ENCODE measurements around the gene RAB8A.
"Not testable (repeated sequence)": the region's sequence is repeated elsewhere in the genome, so short reads cannot be mapped to it uniquely, and the experiment has no call there.

The RAB8A gene

DNA sequence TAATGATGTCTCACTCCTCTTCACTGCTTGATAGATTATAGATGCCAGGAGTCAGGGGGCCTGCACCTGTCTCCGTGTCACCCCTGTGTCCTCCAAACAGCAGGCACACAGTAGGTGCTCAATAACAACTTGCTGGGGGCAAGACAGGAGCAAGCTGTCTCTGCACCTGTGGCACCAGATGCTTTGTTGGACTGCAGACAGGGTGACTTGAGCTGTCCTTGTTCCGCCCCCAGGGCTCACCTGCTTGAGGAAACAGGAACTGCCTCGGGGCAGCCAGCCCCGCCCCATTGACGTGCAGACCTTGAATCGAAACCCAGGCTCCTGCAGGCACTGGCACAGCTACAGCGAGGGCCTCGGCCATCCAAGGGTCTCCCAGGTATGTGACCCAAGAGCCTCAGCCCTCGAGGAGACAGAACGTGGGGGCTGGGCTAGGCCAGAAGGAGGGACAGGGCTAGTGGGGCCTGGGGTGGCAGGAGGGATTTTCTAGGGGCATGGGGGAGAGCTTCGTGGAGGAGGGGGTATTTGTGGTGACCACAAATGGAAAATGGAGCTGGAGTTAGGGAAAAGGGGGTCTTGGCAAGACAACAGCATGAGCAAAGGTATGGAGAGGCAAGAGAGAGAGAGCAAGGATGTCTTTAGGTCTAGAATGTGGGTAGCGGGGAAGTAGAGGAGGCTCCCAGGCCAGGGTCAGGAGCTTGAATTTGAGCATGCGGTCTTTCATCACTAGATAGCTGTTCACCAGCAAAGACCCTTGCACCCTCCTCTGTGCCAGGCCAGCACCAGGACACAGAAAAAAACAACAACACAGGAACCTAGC, 31.9 kb downstream of the RAB8A start, which contains the start of gene HSH2D:
HSH2D (plus strand) TSS at position 287 of the 817 bp plus-strand sequence. CDS start 5,066 bp downstream, outside the sequence.
- peak; percentile 86 for DNase-seq

DNA sequence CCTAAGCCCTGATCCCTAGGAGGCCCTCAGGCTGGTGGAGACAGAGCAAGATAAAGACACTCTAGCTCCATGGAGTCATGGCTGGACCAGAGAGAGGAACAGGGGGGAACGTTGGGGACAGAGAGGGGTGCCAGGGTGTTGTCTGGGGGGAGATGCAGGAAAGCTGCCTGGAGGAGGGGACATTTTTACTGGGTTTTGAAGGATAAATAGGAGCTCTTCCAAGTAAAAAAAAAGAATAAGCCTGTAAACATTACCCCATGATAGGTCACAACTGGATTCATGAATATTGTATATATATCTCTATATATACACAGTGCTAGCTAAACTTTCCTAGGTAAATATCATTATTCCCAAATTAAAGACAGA, 32.5 kb downstream of the RAB8A start:
- no peak for DNase-seq

DNA sequence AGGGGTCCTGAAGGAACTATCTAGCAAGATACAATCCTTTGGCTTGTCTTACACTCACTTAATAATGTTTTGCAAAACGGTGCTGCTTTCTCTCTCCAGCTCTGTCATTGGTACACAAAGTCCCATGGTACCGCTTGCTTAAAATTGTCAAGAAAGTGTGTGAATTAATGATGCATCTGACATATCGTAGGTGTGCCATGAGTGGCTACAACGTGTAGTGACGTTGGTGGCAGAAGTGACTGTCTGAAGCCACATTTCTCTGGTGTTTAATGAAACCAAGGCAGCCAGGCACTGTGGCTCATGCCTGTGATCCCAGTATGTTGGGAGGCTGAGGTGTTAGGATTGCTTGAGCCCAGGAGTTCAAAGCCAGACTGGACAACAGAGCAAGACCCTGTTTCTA, 34.4 kb downstream of the RAB8A start:
- no peak for DNase-seq

DNA sequence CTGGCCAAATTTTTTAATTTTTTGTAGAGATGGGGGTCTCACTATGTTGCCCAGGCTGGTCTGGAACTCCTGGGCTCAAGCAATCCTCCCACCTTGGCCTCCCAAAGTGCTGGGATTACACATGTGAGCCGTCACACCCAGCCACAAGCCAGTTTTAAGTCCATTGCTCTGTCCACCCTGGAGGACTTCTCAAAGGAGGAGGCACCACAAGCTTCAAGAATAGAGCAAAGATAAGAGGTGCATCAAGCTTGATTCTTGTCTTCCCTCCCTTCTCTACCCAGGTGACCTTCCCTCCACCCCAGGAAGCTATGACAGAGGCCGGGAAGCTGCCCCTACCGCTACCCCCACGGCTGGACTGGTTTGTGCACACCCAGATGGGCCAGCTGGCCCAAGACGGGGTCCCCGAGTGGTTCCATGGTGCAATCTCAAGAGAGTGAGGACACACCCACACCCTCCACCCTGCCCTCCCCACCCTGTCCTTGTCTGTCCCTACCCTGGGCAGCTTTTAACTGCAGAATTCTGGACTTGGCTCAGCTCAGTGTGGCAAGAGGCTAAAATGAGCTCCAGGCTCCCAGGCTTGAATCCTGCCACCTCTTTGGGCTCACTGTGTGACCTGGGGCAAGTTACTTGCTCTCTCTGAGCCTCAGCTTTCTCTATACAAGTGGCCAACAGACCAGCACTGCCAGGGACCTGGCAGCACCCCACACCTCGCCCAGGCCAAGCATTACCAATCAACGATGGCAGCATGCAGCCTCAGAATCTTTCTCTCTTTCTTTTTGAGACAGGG, 36.9 kb downstream of the RAB8A start:
- no peak for DNase-seq

DNA sequence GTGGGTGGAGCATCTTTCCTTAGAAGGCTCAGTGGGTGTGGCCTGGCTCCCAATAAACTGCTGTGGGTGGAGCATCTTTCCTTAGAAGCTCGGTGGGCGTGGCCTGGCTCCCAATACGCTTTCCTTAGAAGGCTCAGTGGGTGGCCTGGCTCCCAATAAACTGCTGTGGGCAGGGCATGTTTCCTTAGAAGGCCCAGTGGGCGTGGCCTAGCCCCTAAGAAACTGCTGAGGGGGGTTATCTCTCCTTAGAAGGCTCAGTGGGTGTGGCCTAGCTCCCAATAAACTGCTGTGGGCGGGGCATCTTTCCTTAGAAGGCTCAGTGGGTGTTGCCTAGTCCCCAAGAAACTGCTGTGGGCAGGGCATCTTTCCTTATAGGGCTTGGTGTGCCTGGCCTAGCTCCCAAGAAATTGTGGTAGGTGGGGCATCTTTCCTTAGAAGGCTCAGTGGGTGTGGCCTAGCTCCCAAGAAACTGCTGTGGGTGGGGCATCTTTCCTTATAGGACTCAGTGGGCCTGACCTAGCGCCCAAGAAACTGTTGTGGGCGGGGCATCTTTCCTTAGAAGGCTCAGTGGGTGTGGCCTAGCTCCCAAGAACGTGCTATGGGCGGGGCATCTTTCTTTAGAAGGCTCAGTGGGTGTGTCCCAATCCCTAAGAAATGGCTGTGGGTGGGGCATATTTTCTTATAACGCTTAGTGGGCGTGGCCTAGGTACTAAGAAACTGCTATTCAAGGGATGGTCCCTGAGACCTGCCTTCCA, 42.1 kb downstream of the RAB8A start:
- DNase-seq, result no peak

DNA sequence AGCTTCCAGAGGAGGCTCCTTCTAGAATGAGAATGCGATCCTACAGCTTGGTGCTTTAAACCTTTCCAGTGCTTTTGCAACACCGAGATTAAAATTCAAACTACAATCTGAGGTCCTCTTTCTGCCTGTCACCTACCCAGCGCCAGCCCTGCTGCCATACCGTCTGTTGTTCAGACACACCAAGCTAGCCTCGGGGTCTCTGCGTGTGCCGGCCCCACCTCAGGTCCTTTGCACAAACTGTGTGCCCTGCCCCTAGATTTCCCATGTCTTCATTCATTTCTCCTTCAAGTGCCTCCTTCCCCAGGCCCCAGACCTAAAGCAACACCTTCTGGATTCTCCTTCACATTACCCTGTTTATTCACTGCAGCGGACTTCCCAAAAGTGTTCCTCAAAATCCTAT, 42.9 kb downstream of the RAB8A start:
- DNase-seq, result no peak

DNA sequence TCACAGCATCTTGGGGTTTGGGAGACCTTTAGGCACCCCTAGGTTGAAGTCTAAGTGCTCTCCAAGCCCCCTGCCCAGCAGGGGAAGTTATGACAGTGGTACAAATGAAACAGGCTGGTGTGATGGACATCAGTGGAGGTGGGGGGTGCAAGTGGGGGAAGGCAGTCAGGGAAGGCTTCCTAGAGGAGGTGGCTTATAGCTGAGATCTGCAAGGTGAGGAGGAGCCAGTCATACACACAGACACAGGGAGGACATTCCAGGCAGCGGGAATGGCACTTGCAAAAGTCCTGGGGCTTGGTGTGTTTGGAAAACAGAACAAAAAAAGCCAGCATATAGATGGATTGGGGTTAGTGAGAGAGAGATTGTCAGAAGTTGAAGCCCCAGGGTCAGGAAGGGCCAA, 43.4 kb downstream of the RAB8A start:
- no peak for DNase-seq

DNA sequence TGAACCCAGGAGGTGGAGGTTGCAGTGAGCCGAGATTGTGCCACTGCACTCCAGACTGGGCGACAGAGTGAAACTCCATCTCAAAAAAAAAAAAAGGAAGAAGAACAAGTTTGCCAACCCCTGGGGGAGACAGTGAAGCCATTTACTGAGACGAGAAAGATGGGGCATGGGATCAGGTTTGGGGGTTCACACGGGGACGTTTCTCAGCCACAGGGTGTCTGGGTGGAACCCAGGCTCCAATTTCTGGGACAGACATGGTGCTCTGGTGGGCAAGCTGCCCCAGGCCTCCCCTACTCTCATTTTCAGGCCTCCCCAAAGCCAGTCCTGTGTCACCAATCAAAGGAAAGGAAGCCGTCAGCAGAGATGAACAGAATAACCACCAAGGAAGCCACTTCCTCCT, 45.2 kb downstream of the RAB8A start:
- DNase-seq, result no peak

DNA sequence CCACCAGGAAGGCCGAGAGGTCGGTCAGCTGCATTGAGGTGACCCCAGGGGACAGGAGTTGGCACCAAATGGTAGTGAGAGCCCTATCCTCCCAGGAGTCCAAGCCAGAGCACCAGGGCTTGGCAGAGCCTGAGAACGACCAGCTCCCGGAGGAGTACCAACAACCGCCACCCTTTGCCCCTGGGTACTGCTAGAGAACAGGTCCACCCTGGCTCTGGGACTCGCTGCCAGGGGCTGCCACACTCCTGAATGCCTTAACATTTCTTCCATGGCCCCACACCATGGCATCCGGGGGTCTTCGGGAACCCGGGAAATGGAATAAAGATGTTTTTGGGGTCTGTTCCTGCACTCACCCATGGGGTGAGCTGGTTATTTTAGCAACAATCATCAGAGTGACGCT, 45.9 kb downstream of the RAB8A start:
- DNase-seq, result no peak

DNA sequence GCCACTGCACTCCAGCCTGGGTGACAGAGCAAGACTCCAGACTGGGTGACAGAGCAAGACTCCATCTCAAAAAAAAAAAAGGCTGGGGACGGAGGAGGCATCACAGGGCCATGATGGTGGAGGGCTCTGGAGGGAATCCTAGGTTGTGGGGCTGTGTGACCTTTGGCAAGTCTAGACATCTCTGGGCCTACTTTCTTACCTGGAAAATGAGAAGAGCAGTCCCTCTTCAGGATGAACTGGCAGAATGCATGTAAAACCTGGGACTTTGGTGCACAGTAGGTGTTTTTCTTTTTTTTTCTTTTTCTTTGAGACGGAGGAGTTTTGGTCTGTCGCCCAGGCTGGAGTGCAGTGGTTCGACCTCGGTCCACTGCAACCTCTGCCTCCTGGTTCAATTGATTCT, 48.0 kb downstream of the RAB8A start:
- no peak for DNase-seq

DNA sequence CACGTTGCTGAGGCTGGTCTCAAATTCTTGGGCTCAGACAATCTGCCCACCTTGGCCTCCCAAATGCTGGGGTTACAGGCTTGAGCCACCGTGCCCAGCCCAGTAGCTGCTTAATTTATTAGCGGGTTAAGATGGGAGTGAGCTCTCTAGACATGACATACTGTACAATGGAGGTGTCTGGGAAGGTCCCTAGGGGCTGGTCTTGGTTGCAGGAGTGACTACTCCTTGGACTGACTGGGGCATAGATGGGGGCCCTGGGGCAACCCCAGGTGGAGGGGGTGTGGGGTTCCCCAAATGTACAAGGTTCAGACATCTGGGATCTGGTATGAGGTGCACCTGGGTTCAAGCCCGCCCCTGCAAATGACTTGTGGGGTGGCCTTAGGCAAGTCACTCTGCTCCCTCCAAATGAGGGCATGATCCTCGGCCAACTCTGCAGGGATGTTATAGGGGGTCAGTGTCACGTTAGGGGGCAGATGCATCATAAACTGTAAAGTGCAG, 48.8 kb downstream of the RAB8A start:
- DNase-seq, result peak; percentile 63

DNA sequence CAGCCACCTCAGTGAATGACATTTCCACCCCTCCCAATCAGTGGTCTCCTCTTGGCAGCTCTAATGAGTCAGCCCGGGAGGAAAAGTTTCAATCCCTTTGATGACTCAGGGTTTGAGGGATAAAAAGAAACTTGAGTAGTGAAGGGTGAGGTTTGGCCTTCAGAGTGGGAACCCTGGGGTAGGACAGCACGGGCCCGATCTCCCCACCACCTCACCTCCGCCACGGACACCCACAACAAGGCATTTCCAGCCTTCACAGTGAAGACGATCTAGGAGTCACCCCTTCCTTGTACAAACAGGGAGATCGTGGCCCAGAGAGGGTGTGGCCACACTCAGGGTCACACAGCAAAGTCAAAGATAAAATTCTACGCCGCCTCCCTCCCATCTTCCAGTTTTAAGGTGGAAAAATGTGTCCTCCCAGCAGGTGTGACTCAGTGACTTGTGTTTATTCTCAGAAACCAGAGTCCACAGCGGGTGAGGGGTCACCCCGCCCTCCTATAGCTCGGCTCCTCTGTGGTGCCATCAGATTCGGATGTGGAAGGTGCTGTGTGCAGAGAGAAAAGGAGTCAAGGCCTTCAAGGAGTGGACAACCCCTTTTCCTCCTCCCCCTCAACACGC, 49.4 kb downstream of the RAB8A start:
- DNase-seq, result peak; percentile 75

DNA sequence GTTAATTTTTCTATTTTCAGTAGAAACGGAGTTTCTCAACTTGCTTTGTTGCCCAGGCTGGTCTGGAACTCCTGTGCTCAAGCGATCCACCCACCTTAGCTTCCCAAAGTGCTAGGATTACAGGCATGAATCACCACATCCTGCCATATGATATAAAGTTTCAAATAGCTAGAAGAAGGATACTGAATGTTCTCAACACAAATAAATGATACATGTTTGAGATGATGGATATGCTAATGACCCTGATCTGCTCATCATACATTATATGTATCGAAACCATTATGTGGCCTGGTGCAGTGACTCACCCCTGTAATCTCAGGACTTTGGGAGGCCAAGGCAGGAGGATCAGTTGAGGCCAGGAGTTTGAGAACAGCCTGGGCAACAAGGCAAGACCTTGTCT, 50.2 kb downstream of the RAB8A start:
- no peak for DNase-seq

DNA sequence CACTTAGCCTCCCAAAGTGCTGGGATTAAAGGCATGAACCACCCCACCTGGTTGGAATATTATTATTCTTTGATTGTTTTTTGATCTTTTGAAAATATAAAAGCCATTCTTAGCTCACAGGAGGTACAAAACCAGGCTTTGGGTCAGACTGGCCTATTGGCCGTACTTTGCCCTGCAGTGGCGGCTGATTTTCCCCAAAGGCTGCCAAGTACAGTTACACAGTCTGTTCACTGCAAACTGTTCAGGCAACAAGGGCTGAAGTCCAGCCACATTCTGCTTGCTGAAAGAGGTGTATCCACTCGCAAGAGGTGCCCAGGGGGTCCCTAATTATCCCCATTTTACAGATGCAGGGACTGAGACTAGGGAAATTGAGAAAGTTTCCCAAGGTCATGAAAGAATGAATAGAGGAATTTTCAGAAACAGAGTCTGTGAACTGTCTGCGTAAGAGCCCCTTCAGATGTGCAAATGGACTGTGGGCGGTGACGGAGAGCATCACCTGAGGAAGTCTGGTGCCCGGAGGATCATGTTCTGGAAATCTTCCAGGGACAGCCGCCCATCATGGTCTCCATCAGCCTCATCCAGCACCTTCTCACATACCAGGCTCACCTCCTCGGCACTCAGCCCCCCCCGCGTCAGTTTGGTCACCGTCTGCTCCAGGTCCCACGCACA, 52.7 kb downstream of the RAB8A start:
- no peak for DNase-seq

DNA sequence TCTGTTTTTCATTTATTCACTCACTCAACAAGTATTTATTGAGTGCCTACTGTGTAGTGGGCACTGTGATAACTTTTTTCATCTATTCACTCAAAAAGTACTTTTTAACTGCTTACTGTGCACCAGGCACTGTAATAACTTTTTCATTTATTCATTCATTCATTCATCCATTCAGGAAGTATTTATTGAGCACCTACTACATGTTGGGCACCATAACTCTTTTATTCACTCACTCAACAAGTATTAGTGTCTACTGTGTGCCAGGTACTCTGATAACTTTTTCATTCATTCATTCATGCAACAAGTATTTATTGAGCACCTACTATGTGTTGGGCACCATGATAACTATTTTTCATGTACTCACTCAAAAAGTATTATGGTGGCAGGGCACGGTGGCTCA, 54.7 kb downstream of the RAB8A start:
- no peak for DNase-seq

DNA sequence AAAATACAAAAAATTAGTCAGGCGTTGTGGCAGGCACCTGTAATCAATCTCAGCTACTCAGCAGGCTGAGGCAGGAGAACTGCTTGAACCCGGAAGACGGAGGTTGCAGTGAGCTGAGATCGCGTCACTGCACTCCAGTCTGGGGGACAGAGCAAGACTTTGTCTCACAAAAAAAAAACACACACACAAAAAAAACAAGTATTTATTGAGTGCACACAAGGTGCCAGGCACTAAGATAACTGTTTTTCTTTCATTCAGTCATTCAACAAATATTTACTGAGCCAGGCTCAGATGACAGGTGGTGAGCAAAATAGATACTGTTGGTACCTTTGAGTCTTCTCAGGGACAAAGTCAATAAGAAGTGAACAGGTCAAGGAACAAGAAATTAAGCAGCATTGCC, 55.4 kb downstream of the RAB8A start:
- no peak for DNase-seq

DNA sequence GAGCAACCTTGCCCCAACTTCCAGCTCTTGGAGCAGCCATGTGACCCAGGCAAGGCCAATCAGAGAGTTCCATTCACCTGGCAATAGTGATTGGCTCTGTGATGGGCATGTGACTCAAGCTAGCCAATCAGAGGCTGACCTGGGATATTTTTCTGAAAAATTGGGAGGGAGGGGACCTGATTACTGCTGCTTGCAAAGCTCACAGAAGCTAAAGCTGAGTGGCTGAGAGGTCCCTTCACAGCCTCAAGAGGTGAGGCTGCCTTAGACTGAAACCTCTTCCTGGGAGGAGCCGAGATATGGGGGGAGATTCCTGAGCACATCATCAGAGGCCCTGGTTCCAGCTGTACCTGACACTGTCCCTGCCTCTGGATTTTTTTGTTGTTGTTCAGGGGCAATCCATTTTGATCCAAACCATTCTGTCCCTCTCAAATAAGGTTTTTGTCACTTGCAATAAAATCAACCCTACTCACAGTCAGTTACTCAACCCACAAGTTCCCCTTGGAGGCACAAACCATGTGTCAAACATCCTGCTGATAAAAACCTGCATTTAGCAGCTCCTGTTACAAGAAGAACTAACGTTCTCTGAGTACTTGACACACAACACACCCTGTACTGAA, 56.9 kb downstream of the RAB8A start:
- DNase-seq, result no peak

DNA sequence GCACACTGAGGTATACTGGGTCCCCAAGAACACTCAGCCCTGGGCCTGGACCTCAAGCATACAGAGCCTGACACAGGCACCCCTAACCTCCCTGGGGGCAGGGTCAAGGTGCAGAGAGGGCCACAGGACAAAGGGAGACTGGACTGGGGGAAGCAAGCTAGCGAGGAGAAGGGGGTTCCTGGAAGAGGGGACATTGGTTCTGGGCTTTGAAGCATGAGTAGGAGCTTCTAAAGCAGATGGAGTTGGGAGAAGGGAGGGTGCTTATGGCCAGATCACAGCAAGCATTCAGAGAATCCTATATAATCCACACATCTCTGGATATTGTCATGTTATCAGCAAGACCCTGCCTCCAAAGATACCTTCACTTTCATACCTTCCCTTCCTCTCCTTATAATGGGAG, 58.4 kb downstream of the RAB8A start:
- DNase-seq, result no peak

DNA sequence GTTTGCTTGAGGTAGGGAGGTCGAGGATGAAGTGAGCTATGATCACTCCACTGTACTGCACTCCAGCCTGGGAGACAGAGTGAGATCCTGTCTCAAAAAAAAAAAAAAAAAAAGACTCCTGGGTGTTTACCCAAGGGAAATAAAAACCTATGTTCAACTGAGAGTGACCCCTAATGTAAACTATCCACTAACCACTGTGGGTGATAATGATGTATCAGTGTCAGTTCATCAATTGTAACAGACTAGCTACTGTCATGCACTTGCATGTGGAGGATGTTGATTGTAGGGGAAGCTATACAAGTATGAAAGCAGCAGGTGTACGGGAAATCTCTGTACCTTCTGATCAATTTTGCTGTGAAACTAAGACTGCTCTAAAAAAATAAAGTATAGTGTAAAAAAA, 64.3 kb downstream of the RAB8A start:
- DNase-seq, result no peak

DNA sequence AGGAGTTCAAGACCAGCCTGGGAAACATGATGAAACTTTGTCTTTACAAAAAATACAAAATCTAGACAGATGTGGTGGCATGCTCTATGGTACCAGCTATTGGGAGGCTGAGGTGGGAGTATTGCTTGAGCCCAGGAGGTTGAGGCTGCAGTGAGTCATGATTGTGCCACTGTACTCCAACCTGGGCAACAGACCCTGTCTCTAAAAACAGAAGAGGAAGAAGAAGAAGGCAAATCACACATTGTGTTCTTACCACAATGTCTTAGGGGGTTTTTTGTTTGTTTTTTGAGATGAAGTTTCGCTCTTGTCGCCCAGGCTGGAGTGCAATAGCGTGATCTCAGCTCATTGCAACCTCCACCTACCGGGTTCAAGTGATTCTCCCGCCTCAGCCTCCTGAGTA, 67.2 kb downstream of the RAB8A start:
- not testable (repeated sequence) for DNase-seq

DNA sequence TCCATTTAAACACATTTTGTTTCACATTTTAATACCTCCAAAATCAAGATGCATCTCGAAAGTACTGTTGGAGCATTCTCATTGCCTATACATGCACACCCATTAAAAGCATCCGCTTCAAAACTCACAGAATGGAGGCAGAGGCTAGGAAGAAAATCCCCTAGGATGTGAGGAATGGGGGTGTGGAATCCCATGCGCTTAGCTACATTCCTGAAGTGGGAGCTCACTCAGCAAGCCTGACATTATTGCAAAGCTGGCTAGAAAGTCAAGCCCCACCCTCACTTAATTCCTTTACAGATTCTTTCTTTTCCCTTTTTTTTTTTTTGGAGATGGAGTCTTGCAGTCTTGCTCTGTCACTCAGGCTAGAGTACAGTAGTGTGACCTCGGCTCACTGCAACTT, 68.9 kb downstream of the RAB8A start:
- DNase-seq, result no peak

Measured in activated CD8-positive, alpha-beta memory T cell treated with anti-CD3 and anti-CD28 coated beads, Interleukin-2, amount 50 U/mL, for 48 hours (primary cell).